NCI-H2107 (cell line): ENCODE measurements around the gene IDH2.
"Not testable (repeated sequence)": the region's sequence is repeated elsewhere in the genome, so short reads cannot be mapped to it uniquely, and the experiment has no call there.

Experiments used
- DNase-seq: peaks from one replicate; lab custom pipeline; 2025; lab: John Stamatoyannopoulos, UW

The IDH2 gene

DNA sequence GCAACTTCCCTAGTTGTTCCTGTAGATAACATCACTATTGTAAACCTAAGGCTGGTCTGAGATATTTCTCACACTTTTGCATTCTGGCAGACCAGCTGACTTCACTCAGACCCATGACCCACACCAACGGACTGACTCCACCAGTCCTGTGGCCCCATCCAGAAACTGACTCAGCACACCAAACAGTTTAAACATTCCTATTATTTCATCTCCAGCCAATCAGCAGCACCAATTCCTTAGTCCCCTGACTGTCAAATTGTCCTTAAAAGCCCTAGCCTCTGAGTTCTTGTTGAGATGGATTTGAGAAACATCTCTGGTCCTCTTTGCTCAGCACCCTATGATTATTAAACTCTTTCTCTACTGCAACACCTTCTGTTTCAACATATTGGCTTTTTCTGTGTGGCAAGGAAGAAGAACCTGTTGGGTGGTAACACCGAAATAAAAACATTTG, 12.2 kb upstream of the IDH2 start:
- no peak for DNase-seq

DNA sequence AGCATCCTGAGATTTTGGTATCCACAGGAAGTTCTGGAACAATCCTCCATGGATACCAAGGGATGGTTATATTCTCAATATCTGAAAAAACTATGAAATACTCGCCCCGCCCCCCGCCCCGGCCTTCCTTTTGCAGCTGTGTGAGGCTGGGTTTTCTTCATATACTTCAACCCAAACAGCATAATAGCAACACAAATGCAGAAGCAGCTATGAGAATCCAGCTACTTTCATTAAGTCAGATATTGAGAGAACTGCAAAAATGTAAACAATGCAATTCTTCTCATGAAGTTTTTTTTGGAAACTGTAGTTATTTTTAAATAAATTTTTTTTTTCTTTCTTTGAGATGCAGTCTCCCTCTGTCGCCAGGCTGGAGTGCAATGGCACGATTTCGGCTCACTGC, 10.9 kb upstream of the IDH2 start:
- no peak for DNase-seq

DNA sequence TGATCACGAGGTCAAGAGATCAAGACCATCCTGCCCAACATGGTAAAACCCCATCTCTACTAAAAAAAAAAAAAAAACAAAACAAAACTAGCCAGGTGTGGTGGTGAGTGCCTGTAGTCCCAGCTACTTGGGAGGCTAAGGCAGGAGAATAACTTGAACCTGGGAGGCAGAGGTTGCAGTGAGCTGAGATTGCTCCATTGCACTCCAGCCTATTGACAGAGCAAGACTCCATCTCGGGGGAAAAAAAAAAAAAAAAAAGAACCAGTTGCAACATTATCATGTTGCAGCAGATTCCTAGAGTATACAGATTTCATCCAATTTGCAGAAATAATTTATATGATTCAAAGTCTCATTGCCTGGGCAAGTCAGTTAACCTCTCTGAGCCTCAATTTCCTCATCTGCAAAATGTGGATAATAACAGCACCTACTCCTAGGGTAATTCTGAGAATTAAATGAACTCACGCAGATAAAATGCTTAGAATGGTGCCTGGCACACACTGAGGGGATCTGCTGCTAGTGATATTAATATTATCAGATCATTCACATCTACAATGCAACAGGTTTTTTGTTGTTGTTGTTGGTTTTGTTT, 7.0 kb upstream of the IDH2 start:
- DNase-seq, result not testable (repeated sequence)

DNA sequence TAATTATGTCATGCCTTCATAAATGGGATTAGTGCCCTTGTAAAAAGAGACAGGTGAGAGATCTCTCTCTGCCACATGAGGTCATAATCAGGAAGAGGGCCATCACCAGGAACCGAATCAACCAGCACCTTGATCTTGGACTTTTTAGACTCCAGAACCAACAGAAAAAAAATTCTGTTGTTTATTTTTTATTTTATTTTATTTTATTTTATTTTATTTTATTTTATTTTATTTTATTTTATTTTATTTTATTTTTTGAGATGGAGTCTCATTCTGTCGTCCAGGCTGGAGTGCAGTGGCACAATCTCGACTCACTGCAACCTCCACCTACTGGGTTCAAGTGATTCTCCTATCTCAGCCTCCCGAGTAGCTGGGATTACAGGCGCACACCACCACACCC, 5.8 kb upstream of the IDH2 start:
- DNase-seq, result not testable (repeated sequence)

DNA sequence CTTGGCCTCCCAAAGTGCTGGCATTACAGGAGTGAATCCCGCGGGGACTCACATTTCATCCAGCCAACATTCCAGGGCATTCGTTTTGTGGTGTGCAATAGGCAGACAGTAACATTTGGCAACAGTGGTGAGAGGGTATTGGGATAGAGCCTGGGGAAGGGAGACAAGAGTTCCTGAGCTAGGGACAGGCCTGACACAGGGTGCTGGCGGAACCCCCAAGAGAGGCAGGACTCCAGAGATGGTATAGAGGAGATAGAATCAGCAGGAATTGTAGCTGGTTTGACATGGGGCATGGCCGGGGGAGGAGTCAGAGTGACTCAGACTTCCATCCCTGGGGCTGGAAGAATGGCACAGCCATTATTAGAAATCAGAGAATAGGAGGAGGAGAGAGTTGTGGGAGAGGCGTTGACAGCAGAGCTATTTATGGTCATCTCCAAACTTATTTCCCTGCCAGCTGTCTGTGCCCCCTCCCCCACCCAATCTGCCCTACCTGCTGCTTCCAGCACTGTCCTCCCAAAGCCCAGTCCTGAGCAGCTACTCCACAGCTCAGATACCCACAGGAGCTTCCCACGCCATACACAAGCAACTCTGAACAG, 4.4 kb upstream of the IDH2 start:
- DNase-seq, result no peak

DNA sequence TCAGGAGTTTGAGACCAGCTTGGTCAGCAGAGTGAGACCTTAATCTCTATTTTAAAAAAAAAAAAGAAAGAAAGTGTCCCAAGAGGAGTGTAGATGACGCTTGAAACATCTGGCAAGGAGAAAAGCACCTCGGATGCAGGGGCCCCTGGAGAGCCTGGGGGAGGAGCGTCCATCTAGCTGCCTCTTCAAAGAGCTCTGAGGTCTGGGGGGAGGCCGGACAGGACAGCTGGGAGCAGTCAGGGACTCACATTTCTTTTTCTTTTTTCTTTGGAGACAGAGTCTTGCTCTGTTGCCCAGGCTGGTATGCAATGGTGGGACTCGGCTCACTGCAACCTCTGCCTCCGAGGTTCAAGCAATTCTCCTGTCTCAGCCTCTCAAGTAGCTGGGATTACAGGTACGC, 3.3 kb upstream of the IDH2 start:
- no peak for DNase-seq

DNA sequence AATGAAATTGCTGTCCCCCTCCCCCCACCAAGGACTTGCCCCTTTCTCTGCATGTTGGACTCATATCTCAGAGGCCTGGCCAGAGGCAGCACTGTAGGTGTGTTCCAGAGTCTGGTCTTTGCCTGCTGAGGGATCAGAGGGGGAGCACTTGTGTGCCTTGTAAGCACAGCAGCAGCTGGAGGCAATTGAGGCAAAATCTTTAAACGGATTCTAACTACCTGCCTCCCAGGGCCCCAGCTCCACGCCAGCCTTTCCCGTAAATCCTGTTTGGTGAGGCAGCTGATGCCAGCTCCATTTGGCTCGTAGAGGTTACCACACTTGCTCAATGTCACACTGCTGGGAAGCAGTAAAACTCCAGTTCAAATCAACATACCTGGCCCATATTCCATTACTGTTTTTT, 2.3 kb upstream of the IDH2 start:
- no peak for DNase-seq

DNA sequence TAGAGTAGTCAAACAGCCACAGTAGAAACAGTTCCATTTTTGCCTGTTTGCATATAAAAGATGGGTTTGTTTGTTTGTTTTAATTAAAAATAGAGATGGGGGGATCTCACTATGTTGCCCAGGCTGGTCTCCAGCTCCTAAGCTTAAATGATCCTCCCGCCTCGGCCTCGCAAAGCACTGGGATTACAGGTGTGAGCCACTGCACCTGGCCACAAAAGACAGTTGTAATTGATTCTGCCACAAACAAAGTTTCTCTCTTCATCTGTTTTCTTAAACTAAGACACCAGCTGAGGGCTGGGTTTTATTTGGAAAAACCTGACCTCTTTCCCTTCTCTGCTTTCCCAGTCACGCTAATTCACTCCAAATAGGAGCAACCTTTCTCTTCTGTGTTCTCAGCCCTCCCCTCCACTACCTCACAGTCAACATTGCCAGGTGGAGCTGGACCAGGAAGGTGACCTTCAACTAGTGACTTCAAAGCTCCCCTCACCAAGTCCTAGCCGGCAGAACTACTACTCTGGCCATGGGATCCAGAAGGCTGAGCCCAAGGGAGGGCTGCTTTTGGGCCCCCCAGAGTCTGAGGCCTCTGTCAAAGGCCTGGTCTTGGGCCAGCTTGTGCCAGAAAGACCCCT, 1.5 kb upstream of the IDH2 start:
- no peak for DNase-seq

DNA sequence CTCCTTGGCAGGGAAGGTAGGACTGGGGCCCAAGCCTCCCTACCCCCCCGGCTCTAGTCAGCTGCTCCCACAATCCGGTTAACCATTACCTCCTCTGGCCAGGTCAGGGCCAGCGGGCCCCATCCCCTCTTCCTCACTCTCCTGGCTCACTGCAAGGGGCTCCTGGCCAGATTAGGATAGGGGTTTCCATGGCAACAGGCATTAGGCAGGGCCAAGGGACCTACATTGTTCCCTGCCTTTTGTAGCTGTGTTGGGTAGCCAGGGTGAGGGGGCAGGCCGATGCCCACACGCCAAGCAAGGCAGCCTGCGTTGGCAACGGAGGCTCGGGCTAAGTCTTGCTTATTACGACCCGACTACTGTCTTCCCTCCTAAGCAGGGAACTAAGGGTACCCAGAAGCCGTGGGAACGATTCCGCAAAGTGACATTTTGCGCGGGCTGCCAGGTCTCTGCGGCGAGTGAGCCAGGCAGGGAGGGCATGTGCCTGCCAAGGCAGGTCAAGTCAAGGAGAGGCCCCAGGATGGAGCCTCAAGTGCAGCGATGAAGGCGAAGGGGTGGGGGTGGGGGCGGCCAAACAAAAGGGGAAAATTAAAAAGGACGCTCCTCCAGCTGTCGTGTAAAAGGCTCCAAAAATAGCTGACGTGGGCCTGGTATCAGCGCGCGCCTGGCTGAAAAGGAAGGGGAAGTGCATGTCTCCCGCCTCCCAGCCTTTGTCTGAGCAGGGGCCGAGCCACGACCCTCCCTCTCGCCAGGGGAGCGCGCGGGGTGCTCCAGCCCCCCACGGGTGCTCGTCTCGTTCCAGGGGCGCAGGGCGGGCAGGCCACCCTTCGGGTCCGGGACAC, 919 bp downstream of the IDH2 start:
- no peak for DNase-seq

DNA sequence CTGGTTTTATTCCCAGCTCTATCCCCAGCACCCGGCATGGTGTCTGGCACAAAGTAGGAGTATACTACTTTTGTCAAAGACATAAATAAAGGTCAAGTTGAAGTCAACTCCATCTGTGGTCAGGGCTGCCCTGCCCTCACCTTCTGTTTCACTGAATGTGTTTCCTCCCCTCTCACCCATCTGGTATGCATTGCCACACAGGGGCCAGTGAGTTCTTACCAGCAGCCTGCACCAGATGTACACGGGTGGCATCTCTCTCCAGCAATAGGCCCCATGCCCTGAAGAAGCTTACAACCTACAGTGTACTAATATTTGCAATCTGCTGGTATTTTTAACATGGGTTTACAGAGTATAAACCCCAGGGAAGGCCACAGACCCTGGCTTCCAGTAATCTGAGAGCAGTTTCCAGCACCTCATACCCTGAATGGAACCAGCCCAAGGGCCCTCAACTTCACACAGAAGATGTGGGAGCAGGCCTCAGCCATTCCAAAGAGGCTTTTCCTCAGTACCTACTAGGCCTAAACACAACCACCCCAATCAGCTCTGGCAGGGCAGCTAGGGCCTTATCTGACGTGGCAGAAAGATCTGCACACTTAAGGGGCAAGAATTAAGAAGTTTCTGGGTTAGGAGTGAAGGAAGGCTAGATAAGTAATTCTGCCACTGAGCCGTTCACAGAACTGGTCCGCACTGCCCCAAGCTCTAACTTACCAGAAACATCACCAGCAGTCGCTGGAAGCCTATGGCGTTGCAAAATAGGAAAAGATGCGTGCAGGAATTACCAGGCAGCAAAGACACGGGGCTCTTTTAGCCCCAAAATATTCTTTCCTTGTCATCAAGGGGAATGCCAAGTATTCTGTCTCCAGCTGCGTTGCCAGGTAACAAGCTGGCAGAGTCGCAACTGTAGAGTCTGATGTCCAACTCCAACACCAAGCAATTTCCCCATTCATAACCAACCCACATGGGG, 2.1 kb downstream of the IDH2 start:
- DNase-seq, result no peak

DNA sequence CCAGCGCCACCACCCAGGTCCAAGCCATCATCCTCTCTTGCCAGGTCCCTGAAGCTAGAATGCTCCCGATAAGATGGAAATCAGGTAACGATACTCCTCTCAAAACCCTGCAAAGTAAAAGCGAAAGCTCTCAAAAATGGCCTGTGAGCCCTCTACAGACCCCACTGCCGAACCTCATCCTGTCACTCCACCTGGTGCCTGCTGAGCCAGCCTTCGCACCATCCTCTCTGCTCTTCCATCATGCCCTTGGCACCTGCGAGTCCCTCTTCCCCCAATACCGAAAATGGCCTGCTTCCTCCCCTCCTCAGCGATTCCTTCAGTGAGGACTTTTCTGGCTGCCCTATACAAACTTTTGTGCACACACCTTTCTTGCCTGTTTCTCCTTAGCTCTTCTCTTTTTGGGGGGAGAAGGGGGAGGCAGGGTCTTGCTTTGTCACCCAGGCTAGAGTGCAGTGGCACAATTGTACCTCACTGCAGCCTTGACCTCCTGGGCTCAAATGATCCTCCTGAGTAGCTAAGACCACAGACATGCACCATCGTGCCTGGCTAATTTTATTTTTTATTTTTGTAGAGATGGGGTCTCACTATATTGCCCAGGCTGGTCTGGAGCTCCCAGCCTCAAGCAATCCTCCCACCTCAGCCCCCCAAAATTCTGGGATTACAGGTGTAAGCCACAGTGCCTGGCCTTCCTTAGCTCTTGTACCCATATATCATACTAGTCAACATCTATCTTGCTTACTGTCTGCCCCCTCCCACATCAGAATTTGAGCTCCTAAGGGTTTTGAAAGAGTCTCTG, 3.0 kb downstream of the IDH2 start:
- DNase-seq, result no peak

DNA sequence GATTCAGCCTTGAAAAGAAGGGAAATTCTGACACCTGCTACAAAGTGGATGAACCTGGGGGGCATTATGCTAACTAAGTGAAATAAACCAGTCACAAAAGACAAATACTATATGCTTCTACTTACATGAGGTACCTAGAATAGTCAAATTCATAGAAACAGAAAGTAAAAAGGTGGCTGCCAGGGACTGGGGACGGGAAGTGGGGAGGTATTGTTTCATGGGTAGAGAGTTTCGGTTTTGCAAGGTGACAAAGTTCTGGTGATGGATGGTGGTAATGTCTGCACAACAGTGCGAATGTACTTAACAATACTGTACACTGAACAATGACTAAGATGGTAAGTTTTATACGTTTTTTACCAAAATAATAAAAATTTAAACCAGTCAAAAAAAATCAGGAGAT, 4.8 kb downstream of the IDH2 start:
- DNase-seq, result no peak

DNA sequence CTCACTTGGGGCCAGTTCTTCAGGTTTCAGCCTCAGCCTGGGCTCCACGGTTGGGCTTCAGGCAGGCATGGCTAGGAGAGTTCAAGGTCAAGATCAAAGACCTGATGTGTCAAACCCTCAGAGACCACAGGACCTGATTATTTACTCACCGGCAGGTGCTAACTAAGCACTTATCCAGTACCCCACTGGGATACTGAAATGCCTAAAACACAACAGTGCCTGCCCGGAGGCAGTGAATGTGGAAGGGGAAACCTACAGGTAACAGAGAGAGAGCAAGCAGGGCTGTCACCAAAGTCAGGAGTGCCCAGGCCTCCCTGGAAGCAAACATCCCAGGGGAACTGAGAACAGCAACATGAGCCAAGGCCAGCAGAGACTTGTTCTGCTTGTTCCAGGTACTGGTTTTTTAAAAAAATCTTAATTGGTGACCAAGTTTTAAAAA, 6.7 kb downstream of the IDH2 start:
- no peak for DNase-seq

DNA sequence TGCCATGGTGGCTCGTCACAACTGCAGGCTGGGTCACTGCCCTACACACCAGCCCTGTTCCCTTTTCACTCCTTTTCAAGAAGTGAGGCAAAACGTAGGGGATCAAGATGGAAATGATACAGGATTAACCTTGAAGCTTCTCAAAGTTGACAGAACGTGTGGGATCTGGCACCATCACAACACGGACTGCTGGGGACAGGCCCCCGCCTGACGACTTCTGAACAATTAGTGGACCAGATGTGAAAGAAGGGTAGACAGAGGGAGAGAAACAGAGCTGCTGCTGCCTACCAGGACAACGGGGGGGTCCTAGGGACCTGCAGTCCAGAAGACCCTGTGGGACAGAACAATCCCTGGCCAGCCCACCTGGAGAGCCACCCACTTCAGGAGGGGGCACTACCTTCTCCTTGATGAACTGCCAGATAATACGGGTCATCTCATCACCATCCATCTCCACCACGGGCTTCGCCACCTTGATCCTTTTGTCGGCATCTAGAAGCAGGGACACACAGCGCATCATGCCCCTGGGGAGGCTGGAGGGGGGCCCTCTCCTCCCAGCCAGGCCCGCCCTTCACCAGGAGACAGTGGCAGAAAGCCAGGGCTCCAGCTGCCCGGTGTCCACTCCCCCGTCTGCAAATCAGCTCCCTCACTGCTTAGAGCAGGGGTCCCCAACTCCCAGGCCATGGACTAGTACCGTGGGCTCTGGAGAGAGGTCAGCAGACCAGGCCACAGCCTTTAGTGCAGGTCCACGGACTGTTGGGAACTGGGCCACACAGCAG, 10.9 kb downstream of the IDH2 start:
- no peak for DNase-seq

DNA sequence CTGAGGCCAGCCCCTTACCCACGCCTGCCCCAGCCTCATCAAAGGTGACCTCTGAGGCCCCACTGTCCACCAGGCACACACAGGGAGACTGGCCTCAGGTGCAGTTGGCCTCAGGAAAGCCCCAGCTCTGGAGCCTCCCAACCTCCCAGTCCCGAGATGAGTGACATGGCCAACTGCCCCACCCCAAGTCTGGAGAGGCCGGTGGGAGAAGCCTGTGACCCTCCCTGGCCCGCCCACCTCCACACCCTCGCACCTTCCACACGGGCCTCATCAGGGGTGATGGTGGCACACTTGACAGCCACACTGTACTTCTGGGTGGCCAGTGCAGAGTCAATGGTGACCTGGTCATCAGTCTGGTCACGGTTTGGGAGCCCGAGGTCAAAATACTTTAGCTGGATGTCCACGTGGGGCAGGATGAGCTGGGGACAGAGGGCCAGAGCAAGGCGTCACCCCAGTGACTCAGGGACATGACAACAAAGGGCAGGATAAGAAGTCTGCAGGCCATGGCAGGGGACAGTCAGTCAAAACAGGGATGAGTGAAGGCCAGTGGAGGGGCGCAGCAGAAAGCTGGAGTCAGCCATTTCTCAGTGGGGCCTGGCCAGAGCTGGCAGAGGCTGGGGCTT, 11.9 kb downstream of the IDH2 start:
- DNase-seq, result no peak

DNA sequence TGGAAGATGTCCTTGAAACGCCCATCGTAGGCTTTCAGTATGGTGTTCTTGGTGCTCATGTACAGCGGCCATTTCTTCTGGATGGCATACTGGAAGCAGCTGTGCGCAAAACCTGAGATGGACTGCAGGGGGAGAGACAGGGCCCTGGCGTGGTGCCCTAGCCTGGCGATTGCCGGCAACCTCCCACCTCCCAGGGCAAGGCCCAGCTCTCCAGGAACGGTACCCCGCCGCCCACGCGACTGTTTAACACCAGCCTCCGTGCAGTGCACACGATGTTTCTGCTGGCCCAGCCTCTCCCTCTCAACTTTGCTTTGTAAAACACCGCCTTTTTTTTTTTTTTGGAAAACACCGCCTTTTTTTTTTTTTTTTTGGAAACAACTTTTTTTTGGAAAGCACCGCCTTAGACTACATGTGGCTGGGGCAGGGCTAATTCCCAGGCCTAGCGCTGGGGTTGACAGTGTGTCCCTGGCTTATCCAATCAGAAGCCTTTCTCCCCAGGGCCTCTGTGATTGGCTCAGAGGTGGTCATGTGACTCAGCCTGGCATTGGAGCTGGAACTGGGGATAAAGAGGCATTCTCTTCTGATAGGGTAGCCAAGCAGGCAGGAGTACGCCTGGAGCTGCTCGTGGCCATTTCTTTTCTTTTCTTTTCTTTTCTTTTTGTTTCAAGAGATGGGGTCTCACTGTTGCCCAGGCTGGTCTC, 14.7 kb downstream of the IDH2 start:
- DNase-seq, result no peak

DNA sequence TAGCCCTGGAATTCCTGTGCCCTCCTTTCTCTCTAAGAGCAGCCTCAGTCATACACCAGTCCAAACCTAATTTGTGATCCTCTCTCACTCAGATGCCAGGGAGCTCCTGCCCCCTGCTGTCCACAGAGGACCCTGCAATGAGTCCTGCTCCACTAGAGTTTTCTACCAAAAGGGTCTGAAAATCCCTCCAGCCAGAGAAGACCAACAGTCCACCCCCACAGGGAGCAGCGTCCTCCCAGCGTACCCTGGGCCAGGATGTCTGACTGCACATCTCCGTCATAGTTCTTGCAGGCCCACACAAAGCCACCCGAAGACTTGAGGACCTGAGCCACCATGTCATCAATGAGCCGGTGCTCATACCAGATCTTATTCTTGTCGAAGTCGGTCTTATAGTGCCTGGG, 15.4 kb downstream of the IDH2 start:
- no peak for DNase-seq

DNA sequence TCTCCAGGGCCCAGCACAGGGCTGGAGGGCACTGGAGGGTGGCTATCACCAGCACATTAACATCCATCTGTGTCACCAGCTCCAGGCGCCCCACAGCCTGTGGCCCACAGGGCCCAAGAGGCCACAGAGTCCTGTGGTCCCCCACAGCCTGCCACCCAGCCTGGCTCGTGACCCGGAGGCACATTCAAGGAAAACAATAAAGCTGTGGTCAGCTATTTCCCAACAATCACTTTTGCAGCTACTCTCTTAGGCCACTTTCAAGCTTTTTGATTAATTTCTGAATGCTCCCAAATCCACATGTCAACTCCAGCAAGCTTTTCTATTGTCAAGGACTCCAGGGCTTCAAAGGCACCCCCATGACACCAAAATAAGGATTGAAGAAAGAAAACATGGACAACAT, 16.7 kb downstream of the IDH2 start:
- DNase-seq, result no peak

DNA sequence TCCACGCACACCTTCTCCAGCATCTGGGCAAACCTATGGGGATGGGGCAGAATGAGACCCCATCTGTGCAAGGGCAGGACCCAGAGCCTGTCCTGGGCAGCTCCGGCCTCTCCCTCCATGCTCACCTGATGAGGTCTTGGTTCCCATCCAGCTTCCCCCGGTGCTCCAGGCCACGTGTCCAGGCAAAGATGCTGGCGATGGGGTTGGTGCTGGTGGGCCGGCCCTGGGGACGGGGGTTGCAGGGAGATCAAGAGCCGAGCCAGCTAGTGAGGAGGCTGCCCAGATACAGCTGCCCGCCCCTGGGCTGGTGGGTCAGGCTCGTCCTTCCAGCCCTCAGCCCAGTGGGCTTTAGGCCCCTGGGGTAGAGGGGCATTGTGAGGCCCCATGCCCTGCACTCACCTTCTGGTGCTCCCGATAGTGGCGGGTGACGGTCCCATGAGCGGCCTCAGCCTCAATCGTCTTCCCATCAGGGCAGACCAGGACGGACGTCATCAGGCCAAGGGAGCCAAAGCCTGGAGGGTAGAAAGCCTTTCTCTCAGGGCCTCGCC, 17.3 kb downstream of the IDH2 start:
- no peak for DNase-seq
